ENCODE results near the gene FIGN.

FIGN gene

GRCh38 chr2:163640542-163641193, 95.1 kb downstream of the FIGN start:
- TF ChIP-seq ZFX (IDR thresholded peaks at IDR 0.05; ENCODE audit: borderline replicate concordance) (no peak), CTCF (IDR thresholded peaks at IDR 0.05) (no peak)
- no peak overlapping the region for H3K27ac ChIP-seq

GRCh38 chr2:163637871-163638270, 97.9 kb downstream of the FIGN start:
- no peak overlapping the region for H3K27ac ChIP-seq
- TF ChIP-seq CTCF (IDR thresholded peaks at IDR 0.05) (no peak), ZFX (IDR thresholded peaks at IDR 0.05; ENCODE audit: borderline replicate concordance) (no peak)

- no peak overlapping the region for H3K27ac ChIP-seq
- no peak for TF ChIP-seq ZFX (IDR thresholded peaks at IDR 0.05; ENCODE audit: borderline replicate concordance)
These were observed 102.5 kb downstream of the FIGN start for GRCh38 chr2:163633291-163633690.

GRCh38 chr2:163630836-163631235, 105.0 kb downstream of the FIGN start:
- TF ChIP-seq ZFX (IDR thresholded peaks at IDR 0.05; ENCODE audit: borderline replicate concordance) (no peak), CTCF (IDR thresholded peaks at IDR 0.05) (no peak)
- no peak overlapping the region for H3K27ac ChIP-seq

GRCh38 chr2:163626639-163627109, 109.1 kb downstream of the FIGN start:
- TF ChIP-seq ZFX (IDR thresholded peaks at IDR 0.05; ENCODE audit: borderline replicate concordance) (no peak), CTCF (IDR thresholded peaks at IDR 0.05) (no peak)
- H3K27ac ChIP-seq, result no peak overlapping the region

GRCh38 chr2:163626208-163626607, 109.6 kb downstream of the FIGN start:
- TF ChIP-seq CTCF (IDR thresholded peaks at IDR 0.05) (no peak), ZFX (IDR thresholded peaks at IDR 0.05; ENCODE audit: borderline replicate concordance) (no peak)
- no peak overlapping the region for H3K27ac ChIP-seq

GRCh38 chr2:163625632-163626031, 110.2 kb downstream of the FIGN start:
- TF ChIP-seq CTCF (IDR thresholded peaks at IDR 0.05) (no peak), ZFX (IDR thresholded peaks at IDR 0.05; ENCODE audit: borderline replicate concordance) (no peak)
- no peak overlapping the region for H3K27ac ChIP-seq
